Stimulated activated CD4-positive, alpha-beta T cell treated with anti-CD3 and anti-CD28 coated beads, TNF-alpha, amount 100 ng/mL, for 1 hour (primary cell): ENCODE data around the gene ZDHHC12.

Source experiments
- DNase-seq, 3 donors: peaks; one replicate each; pipeline ENCODE4 v3.0.0-alpha.2; 2020; ENCODE audit warnings: low read depth in 3 of 3, low spot score in 1 of 3

Gene ZDHHC12

DNA sequence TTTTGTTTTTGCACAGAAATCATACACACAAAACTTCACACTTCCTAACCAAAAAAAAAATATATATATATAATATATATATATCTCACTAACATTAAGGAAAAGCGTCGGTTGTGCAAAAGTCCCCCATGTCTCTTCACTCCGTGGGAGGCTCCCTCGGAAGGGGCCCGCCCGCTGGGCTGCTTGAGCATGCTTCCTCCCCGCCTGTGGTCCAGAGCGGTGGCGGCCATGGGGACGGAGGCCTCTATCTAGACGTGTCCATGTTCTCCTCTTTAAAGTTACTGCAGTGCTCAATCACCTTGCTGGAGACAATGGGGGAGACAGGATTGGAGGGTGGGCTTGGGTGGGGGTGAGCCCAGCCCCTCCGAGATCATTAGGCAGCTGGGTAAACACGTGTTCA is 7.2 kb upstream of the ZDHHC12 start:
- no peak for DNase-seq

DNA sequence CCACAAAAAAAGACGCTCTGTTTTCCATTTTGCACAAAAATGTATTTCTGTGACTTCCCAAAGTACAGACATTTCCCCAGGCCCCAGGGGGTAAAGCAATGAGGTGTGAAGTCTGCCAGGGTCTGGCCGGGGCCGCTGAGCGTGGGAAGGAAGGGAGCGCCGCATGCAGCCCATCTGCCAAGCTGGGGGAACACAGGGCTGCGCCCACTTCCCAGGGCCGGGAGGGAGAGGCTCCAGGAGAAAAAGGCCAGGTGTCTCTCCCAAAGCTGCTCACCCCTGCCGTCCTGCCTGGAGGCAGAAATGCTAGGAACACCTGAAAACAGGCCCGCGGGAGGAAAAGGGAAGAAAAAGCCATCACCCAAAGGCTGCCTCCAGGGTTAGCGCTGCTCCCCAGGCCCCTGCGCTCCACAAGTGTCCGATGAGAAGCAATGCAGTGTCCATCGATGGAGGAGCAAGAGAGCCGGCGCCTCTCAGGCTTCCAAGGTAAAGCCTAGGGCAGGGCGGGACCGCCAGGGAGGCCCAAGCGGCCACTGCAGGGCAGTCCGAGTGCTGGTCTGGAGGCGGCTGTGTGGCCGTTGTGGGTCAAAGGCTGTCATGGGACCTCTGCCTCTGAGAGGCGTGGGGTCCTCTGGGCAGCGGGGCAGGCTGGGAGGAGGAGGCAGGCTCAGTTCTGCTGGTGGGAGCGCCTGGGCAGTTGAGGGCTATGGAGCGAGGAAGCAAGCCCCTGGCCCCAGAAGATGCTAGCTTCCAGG is 6.0 kb upstream of the ZDHHC12 start:
- no peak for DNase-seq

DNA sequence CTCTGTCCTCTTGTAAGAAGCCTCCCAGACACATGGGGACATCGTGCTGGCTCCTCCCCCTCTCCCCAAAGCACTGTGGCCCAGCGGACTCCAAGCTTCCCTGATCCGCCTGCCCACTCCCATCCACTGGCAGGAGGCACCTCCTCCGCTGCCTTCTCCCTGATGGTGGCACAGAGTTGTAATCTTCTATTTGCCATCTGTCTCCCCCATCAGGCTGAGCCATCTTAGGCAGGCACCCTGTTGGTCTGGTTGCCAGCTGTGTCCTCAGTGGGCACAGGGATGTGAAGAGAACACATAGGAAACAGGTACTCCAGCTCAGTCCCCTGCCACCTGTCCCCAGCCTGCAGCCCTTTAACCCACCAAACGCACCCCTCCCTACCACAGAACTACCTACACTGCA is 5.4 kb upstream of the ZDHHC12 start:
- DNase-seq = no peak

DNA sequence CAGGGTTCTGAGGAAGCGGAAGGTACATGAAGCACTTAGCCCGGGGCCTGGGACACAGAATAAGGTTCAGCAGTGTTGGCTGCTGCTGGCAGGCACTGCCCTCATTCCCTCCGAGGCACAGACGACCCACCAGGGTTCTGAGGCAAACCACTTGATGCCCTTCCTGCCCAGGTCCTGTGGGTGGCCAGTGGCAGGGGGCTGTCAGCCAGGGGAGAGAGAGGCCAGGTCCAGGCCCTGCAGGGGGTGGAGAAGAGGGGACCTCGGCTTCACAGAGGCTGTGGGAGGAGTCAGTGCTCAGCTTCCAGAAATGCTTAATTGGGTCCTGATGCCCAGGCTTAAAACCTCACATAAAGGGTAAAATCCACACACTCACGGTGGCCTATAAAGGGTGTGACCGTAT is 4.4 kb upstream of the ZDHHC12 start:
- no peak for DNase-seq

DNA sequence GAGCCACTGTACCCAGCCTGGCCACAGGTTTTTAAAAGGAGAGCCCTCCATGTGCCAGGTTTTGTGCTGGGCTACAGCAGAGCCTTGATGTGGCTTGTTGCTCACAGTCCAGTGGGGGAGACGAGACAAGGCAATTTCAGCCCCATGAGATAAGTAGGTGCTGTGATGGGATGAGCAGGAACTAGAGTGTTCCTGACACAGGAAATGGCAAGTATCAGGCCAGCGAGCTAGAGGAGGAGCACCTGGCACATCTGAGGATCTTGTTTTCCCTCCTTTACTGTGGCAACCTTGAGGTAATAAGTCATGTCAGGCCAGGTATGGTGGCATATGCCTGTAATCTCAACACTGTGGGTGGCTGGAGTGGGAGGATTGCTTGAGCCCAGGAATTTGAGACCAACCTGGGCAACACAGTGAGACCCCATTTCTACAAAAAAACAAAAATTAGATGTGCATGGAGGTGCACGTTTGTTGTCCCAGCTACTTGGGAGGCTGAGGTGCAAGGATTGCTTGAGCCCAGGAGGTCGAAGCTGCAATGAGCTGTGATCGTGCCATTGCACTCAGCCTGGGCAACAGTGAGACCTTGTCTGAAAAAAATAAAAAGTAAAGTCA is 3.8 kb upstream of the ZDHHC12 start:
- DNase-seq = no peak

DNA sequence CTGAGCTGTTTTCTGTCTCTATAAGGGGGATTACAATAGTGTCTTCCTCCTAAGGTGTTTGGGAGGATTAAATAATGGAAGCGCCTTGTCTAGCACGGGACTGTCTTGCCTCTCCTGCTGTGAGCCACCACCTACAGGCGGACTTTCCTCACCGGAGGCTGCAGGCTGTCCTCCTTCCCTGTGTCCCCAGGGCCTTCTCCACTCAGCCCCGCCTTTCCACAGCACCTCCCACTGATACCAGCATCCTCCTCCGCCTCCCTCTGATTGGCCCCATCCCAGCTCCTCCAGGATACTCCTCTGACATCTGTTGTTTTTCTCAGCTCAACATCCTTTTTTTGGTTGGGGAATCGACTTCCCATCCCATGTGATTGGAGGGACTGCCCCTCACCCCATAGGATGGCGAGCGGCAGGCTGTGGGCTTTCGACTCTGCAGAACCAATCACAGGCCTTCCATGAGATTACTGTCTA is 851 bp upstream of the ZDHHC12 start:
- no peak for DNase-seq

DNA sequence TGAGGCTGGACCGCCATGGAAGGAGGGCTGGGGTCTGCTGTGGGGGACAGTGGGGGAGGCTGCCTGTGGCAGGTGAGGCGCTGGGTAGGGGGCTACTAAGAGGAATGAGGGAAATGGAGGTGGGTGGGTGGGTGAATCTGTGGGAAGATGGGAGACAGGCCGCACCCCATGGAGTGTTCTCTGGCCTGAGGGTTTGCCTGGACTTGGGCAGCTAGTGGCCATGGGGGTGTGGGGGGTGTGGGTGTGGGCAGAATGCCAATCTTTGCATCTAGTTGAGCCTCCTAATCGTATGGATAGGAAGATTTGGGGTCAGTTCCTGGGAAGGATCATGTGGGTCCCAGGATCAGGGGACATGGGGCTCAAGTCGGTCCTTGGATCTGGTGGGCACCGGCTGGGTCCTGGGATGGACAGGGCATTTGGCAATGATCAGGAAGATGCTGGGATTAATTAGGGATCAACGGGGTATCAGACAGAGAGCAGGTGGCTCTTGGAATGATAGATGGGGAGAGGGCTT is 518 bp downstream of the ZDHHC12 start:
- no peak for DNase-seq

DNA sequence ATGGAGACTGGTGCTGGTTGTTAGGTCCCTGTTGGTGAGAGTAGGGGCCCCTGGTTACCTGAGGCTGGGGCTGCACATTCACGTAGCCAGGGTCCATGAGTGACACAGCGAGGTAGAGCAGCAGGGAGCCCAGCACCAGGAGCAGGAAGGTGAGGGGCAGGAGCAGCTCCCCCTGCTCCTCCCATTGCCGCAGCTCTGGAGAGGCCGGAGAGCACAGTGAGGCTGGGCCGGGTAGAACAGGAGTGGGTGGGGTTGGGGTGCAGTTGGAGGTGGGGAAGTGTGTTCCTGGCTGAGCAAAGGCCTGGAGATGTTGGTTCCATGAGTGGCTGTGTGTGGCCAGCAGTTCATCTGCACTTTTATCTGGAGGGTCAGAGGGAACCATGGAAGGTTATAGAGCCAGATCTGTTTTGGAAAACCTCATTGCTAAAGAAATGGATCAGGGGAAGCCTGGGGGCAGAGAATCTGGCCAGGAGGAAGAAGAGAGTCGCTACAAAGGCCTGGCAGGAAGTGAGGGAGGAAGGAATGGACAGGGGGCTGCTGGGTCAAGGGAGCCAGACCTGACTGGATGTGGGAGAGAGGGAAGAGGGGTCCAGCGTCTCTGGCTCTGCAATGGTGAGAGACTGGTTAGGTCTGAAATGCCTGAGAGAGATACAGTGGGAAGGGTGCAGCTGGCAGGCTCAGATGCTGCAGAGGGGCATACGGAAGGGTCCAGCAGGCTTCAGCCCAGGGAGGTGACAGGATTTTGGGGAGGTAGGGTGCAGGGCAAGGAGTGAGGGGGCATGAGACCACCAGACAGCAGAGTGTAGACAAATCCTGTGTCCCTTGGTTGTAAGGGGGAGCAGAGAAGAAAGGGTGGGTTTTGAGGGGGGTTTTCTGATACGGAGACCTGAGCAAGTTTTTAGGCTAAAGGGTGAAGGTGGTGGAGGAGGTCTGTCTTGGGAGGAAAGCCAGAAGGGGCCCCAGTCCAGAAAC is 1.3 kb downstream of the ZDHHC12 start:
- no peak for DNase-seq

DNA sequence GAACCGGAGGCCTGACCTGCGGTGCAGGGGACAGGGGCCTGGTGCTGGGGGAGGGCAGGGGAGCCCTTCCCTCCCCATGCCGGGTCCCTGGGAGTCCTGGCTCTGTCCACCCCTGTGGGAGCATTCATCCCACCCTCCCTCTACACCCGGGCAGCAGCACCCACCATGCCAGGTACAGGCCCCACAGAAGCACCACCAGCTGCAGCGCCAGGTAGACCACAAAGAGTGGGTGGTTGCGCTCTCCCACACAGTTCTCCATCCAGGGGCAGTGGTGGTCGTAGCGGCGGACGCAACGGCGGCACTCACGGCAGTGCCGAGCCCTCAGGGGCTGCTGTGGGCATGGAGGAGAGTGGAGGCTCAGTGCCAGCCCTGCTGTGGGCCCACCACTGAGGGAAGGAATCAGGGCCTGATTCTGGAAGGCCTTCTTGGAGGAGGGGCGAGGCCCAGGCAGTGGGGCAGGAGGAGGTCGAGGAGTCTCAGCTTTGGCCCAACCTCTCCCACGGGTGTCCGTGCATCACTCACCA is 2.4 kb downstream of the ZDHHC12 start:
- no peak for DNase-seq

DNA sequence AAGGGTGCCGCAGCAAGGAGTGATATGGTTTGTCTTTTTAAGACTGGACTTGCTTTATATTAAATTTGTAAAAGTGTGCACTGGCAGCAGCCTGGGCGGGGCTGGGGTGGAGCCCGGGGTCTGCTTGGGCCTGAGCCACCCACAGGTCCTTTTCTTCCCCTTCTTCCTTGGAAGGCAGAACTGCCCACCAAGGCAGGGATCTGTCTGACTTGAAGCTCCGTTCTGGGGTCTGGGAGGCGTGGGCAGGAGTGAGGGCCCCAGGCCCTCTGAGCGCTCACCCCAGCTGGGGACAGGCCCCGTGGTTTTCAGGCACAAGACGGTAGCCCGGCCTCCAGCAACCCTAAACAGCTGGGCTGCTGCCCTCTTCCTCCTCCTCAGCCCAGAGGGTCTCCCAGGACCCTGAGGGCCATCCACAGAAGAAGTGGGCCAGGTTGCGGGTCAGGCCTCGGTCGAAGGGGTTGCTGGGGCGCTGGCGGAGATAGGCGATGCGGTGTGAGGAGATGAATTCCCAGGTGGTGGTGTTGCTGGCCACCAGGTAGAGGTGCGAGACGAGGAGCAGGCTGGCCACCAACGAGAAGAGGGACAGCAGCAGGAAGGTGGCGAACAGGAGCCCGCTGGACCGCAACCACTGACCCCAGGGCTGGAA is 3.0 kb downstream of the ZDHHC12 start:
- DNase-seq = no peak

DNA sequence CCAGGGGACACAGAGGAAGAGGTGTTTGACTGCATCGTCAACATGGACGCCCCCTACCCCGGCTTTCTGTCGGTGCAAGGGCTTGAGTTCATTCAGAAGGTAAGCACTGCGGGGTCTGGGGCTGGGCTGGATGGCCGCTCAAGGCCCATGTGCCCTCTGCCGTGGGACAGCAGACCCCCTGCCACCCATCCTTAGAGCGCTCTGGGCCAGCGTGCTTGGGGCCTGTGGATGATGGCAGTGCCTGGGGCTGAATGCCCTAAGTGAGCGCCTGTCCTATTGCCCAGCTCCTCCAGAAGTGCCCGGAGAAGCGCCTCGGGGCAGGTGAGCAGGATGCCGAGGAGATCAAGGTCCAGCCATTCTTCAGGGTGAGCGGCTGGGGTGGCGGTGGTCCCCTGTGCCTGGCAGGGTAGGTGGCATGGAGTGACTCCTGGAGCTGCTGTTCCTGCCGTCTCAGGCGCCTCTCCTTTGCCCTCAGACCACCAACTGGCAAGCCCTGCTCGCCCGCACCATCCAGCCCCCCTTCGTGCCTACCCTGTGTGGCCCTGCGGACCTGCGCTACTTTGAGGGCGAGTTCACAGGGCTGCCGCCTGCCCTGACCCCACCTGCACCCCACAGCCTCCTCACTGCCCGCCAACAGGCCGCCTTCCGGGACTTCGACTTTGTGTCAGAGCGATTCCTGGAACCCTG is 3.9 kb downstream of the ZDHHC12 start:
- no peak for DNase-seq

DNA sequence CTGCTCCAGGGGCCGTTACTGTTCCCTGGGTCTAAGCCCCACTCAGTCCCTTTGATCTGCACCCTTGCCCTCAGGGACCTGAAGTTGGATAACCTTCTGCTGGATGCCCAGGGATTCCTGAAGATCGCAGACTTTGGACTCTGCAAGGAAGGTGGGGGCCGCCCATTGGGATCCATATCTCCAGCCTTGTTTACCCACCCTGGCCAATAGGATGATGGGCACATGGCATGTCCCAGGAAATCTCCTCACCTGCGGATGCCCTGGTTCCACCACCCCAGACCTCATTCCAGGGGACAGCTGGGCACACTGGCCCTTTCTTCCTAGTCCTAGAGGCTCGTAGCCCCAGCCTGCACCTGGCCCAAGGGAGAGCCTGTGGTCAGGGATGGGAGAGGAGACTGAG is 5.5 kb downstream of the ZDHHC12 start:
- no peak for DNase-seq

DNA sequence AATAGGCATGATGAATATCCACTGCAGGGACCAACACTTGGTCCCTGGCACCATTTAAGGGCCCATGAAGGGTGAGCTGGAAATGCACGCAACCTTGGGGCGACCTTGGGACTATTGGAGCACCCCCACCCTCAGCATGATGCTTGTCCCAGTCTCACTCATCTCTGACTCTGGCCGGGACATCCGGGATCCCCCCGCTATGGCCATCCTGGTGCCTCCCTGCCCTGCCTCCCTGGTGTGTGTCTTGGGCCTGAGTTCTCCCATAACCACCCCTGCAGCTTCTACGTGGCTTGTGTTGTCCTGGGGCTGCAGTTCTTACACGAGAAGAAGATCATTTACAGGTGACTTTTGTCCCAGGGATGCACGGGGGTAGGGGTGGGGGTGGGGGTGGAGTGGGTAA is 5.9 kb downstream of the ZDHHC12 start:
- no peak for DNase-seq

DNA sequence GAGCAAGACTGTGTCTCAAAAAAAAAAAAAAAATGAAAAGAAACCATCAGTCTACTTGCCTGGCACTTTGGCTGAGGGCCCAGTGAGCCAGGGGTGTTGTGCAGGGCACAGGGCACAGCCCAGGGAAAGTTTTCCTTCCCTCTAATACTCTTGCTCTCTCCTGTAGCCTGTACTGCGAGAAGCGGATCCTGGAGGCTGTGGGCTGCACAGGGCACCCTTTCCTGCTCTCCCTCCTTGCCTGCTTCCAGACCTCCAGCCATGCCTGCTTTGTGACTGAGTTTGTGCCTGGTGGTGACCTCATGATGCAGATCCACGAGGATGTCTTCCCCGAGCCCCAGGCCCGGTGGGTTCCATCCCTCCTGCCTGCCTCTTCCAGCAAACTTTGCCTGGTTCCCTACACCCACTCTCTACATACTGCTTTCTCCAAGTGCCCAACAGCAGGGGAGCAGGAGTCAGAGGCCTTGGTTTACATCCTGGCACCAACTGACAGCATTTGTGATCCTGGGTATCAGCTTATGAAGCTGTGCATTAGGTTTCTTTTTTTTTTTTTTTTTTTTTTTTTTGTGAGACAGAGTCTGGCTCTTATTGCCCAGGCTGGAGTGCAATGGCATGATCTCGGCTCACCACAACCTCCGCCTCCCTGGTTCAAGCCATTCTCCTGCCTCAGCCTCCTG is 7.2 kb downstream of the ZDHHC12 start:
- no peak for DNase-seq

DNA sequence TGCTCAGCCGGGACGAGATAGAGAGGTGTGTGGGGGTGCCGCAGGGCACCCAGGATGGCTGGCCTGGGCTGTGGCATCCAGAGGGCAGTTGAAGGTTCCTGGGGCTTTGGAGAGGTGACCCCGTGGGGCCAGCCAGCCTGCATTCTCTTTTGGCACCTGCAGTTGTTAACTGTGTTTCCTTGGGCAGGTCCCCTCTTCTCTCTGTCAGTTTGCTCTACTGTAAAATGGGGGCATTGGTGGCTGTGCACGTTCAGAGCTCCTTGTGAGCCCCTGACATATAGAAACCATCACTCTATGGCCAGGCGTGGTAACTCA is 8.5 kb downstream of the ZDHHC12 start:
- DNase-seq = no peak

DNA sequence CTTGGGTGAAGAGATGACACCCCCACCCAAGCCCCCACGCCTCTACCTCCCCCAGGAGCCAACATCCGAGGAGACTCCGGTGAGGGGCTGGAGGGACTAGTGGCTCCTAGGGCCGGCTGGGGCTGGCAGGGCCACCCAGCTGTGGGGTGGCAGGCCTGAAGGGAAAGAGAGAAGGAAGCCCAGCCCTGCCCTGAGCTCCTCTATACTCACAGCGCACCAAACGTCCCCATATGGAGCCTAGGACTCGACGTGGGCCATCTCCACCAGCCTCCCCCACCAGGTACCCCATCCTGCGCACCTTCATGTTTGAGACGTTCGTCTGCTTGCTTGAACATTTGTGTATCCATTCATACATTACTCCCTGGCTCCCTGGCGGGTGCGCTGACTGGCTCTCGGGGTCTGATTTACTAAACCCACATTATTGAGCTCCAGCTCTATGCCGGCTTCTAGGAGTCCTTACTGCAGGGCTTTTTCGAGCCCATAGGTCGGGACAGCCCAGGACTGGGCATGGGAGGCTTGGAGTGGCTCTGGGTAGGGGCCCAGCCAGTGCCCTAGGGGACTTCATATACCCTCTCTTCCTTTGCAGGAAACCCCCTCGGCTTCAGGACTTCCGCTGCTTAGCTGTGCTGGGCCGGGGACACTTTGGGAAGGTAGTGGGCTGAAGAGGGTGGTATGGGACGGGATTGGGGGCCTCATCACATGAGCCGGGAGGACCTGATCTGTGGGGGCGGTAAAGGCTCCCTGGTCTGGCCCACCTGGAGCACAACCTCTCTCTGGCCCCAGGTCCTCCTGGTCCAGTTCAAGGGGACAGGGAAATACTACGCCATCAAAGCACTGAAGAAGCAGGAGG is 9.1 kb downstream of the ZDHHC12 start:
- no peak for DNase-seq

DNA sequence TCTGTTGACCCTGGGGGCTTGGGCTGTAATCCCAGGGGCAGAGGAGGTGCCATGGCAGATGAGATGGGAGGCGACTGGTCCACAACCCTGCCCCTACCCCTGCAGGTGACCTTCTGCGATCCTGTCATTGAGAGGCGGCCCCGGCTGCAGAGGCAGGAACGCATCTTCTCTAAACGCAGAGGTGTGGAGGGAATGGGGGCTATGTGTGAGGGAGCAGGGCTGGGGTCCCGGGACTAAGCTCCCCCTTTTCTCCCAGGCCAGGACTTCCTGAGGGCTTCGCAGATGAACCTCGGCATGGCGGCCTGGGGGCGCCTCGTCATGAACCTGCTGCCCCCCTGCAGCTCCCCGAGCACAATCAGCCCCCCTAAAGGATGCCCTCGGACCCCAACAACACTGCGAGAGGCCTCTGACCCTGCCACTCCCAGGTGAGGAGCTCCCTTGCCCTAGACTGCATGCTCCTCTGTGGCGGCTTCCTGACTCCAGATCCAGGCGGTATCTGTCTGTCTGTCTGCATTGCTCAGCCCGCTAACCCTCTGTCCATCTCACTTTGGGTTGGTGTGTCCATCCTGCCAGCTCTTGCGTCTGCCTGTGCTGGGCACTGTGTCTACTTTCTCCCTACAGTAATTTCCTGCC is 9.9 kb downstream of the ZDHHC12 start:
- DNase-seq = no peak

DNA sequence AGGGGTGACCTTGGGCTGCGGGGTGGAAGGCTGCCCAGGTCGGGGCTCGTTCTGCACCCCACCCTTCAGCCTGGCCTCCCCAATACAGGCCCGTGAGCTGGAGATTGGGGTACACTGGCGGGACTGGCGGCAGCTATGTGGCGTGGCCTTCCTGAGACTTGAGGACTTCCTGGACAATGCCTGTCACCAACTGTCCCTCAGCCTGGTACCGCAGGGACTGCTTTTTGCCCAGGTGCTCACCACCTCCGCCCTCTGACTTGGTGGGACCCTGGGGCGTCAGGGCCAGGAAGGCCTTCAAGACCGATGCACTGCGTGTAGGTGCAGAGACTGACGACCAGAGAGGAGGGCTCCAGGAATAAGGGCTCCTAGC is 10.5 kb downstream of the ZDHHC12 start:
- DNase-seq = no peak
